K562 (cell line): ENCODE results near the gene JPH4. TPM values are rescaled to one million over a fixed set of nuclear protein-coding genes. Genes with fewer than 3 reads are reported as not detected.
A peak's percentile ranks its signal among the peaks of the same experiment; 100 is the strongest.

ENCODE experiments used
- GABPB1 ChIP-seq: sonication (generic); formaldehyde crosslinking; IDR thresholded peaks from 2 replicates; pipeline ENCODE4 v1.8.0; 2022; ENCODE audit warnings: mild to moderate bottlenecking, missing genetic modification reagents
- GATAD2A ChIP-seq: fragments of 450-650 bp; IDR thresholded peaks from 2 replicates; pipeline ENCODE4 v1.6.1; 2017
- HDAC6 ChIP-seq: IDR thresholded peaks from 2 replicates; pipeline ENCODE4 v1.6.1; 2012; ENCODE audit warnings: low read depth, mild to moderate bottlenecking, control low read depth, inconsistent platforms, low read length, moderate library complexity
- MXI1 ChIP-seq: IDR thresholded peaks from 2 replicates; pipeline ENCODE4 v1.6.1; 2011; ENCODE audit warnings: low read depth, mild to moderate bottlenecking, improper control_type of control experiment, low read length
- NFIC ChIP-seq: fragments of 450-650 bp; IDR thresholded peaks from 2 replicates; pipeline ENCODE4 v1.6.1; 2017; ENCODE audit warnings: mild to moderate bottlenecking, inconsistent platforms
- RCOR1 ChIP-seq, 2 experiments: IDR thresholded peaks; 2 replicates each; pipeline ENCODE4 v1.6.1; 2012; ENCODE audit warnings: low read depth in 2 of 2, low read length in 2 of 2, borderline replicate concordance in 1 of 2, improper control_type of control experiment in 1 of 2
- SRF ChIP-seq, 2 experiments: fragments of 250-450, 450-650 bp in 1 of 2; sonication (Bioruptor Pico) in 1 of 2; sonication (generic) in 1 of 2; formaldehyde crosslinking; IDR thresholded peaks; 2 replicates each; pipeline versions ENCODE4 v1.5.0 to v1.5.1; 2020 to 2022; ENCODE audit warnings: mild to moderate bottlenecking in 1 of 2, missing genetic modification reagents in 1 of 2
- STAG1 ChIP-seq: sonication (generic); formaldehyde crosslinking; IDR thresholded peaks from 2 replicates; pipeline ENCODE4 v1.5.0; 2020; ENCODE audit warnings: missing genetic modification reagents, borderline replicate concordance
- ZNF76 ChIP-seq: fragments of 250-450 bp; sonication (Bioruptor Pico); IDR thresholded peaks from 2 replicates; pipeline ENCODE4 v1.4.0; 2020; ENCODE audit warnings: mild to moderate bottlenecking, moderate library complexity, borderline replicate concordance
- polyA plus RNA-seq, 8 experiments: library from polyadenylated mRNA; depleted of rRNA in 4 of 8; stranded (reverse) in 5 of 8; unstranded in 3 of 8; fragments of >200 nt; fragmentation: Nextera tagmentation in 2 of 8; fragmentation: Illumina TruSeq in 1 of 8; extraction: Ambion mirVana in 2 of 8; extraction: Trizol in 1 of 8; gene quantifications; 2 replicates each; pipeline versions ENCODE4 v1.2.1 to v1.2.3, GENCODE V29; 2011 to 2014; ENCODE audit warnings: inconsistent platforms in 1 of 8, missing spikeins in 1 of 8
- total RNA-seq, 7 experiments: library from RNA; depleted of rRNA in 6 of 7; stranded (reverse); fragments of >200 nt in 6 of 7; fragmentation: Illumina TruSeq in 2 of 7; extraction: Trizol in 2 of 7; gene quantifications; 2 replicates each; pipeline versions ENCODE4 v1.2.1 to v1.2.3, GENCODE V29; 2011 to 2021; ENCODE audit warnings: low replicate concordance in 1 of 7
- TF ChIP-seq, protein P1 (sequence below): sonication (generic); formaldehyde crosslinking; IDR thresholded peaks from 2 replicates; pipeline ENCODE4 v1.8.0; 2022; ENCODE audit warnings: mild to moderate bottlenecking, missing genetic modification reagents
- TF ChIP-seq, protein P2 (sequence below): sonication (generic); formaldehyde crosslinking; IDR thresholded peaks from 2 replicates; pipeline ENCODE4 v1.8.0; 2022; ENCODE audit warnings: mild to moderate bottlenecking, missing genetic modification reagents, borderline replicate concordance
- TF ChIP-seq, protein P3 (sequence below): fragments of 450-650 bp; formaldehyde crosslinking; IDR thresholded peaks from 2 replicates; pipeline ENCODE4 v1.4.0; 2022; ENCODE audit warnings: missing genetic modification characterization
- TF ChIP-seq, protein P4 (sequence below): fragments of 250-450 bp; sonication (Bioruptor Pico); IDR thresholded peaks from 2 replicates; pipeline ENCODE4 v1.5.0; 2020; ENCODE audit warnings: mild to moderate bottlenecking
- TF ChIP-seq, protein P5 (sequence below): fragments of 250-450 bp; sonication (Bioruptor Pico); IDR thresholded peaks from 2 replicates; pipeline ENCODE4 v1.5.0; 2021

Gene JPH4
- total and polyA plus RNA-seq, 9 of the 15 experiments (the other 6 are each of a cell fraction or from before 2014, with no cell fraction given): 0.04 to 0.13 (median 0.06) TPM; not detected in 5

DNA sequence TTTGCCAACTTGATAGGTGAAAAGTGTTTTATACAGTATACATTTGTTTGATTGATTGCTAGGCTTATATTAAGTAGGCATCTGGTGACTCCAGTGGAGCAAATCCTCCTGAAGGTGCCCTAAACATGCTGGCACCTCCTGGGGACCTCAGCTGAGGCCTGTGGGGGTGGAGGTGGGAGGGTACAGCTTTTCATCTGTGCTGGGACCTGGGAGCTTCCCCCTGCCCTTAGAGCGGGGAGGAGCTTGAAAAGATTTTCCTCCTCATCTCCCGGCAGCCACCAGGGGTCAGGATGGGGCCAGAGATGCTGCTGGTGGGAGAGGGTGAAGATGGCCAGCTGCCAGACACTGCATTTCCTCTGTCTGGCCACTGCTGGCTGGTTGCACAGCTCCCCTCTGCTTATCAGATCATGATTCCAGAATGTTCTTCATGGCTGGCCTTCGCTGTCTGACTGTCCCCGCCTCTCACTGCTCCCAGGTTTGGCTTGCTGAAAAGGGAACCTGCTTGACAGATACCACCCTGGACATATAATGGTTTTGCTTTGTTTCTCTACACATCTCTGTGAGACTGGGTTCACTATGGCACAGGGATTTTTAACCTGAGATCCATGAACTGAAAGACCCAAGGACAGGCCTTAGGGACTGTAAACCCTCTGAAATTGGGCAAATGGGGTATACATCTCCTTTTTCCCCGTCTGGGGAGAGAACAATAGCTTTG is 10.5 kb upstream of the JPH4 start (continued):
- TF ChIP-seq STAG1 (CRISPR knock-in tag) (peak; percentile 38; the same call in 1 of the 2 replicates), NFIC (peak; percentile 99), HDAC6 (no peak), SRF (CRISPR knock-in tag; IDR thresholded peaks at IDR 0.05) (peak in 1 of 2 experiments; percentile 90; a peak in 1 of 4 replicates), MXI1 (no peak), RCOR1 (IDR thresholded peaks at IDR 0.05; ENCODE audit: borderline replicate concordance in 1 of 2, low read depth in 2 of 2, low read length in 2 of 2) (peak in 1 of 2 experiments; percentile 62; a peak in 2 of 4 replicates), ZNF76 (CRISPR knock-in tag) (no peak), GATAD2A (no peak), GABPB1 (CRISPR knock-in tag) (peak; percentile 31; the same call in 1 of the 2 replicates)
- TF ChIP-seq, protein P1, sequence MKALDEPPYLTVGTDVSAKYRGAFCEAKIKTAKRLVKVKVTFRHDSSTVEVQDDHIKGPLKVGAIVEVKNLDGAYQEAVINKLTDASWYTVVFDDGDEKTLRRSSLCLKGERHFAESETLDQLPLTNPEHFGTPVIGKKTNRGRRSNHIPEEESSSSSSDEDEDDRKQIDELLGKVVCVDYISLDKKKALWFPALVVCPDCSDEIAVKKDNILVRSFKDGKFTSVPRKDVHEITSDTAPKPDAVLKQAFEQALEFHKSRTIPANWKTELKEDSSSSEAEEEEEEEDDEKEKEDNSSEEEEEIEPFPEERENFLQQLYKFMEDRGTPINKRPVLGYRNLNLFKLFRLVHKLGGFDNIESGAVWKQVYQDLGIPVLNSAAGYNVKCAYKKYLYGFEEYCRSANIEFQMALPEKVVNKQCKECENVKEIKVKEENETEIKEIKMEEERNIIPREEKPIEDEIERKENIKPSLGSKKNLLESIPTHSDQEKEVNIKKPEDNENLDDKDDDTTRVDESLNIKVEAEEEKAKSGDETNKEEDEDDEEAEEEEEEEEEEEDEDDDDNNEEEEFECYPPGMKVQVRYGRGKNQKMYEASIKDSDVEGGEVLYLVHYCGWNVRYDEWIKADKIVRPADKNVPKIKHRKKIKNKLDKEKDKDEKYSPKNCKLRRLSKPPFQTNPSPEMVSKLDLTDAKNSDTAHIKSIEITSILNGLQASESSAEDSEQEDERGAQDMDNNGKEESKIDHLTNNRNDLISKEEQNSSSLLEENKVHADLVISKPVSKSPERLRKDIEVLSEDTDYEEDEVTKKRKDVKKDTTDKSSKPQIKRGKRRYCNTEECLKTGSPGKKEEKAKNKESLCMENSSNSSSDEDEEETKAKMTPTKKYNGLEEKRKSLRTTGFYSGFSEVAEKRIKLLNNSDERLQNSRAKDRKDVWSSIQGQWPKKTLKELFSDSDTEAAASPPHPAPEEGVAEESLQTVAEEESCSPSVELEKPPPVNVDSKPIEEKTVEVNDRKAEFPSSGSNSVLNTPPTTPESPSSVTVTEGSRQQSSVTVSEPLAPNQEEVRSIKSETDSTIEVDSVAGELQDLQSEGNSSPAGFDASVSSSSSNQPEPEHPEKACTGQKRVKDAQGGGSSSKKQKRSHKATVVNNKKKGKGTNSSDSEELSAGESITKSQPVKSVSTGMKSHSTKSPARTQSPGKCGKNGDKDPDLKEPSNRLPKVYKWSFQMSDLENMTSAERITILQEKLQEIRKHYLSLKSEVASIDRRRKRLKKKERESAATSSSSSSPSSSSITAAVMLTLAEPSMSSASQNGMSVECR (CRISPR knock-in tag): no peak
- TF ChIP-seq, protein P2, sequence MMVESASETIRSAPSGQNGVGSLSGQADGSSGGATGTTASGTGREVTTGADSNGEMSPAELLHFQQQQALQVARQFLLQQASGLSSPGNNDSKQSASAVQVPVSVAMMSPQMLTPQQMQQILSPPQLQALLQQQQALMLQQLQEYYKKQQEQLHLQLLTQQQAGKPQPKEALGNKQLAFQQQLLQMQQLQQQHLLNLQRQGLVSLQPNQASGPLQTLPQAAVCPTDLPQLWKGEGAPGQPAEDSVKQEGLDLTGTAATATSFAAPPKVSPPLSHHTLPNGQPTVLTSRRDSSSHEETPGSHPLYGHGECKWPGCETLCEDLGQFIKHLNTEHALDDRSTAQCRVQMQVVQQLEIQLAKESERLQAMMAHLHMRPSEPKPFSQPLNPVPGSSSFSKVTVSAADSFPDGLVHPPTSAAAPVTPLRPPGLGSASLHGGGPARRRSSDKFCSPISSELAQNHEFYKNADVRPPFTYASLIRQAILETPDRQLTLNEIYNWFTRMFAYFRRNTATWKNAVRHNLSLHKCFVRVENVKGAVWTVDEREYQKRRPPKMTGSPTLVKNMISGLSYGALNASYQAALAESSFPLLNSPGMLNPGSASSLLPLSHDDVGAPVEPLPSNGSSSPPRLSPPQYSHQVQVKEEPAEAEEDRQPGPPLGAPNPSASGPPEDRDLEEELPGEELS (CRISPR knock-in tag): no peak
- TF ChIP-seq, protein P3, sequence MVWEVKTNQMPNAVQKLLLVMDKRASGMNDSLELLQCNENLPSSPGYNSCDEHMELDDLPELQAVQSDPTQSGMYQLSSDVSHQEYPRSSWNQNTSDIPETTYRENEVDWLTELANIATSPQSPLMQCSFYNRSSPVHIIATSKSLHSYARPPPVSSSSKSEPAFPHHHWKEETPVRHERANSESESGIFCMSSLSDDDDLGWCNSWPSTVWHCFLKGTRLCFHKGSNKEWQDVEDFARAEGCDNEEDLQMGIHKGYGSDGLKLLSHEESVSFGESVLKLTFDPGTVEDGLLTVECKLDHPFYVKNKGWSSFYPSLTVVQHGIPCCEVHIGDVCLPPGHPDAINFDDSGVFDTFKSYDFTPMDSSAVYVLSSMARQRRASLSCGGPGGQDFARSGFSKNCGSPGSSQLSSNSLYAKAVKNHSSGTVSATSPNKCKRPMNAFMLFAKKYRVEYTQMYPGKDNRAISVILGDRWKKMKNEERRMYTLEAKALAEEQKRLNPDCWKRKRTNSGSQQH (CRISPR knock-in tag): no peak
- TF ChIP-seq, protein P4, sequence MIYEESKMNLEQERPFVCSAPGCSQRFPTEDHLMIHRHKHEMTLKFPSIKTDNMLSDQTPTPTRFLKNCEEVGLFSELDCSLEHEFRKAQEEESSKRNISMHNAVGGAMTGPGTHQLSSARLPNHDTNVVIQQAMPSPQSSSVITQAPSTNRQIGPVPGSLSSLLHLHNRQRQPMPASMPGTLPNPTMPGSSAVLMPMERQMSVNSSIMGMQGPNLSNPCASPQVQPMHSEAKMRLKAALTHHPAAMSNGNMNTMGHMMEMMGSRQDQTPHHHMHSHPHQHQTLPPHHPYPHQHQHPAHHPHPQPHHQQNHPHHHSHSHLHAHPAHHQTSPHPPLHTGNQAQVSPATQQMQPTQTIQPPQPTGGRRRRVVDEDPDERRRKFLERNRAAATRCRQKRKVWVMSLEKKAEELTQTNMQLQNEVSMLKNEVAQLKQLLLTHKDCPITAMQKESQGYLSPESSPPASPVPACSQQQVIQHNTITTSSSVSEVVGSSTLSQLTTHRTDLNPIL (CRISPR knock-in tag): no peak
- TF ChIP-seq, protein P5, sequence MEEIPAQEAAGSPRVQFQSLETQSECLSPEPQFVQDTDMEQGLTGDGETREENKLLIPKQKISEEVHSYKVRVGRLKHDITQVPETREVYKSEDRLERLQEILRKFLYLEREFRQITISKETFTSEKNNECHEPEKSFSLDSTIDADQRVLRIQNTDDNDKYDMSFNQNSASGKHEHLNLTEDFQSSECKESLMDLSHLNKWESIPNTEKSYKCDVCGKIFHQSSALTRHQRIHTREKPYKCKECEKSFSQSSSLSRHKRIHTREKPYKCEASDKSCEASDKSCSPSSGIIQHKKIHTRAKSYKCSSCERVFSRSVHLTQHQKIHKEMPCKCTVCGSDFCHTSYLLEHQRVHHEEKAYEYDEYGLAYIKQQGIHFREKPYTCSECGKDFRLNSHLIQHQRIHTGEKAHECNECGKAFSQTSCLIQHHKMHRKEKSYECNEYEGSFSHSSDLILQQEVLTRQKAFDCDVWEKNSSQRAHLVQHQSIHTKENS: no peak
